Inflammatory macrophage (primary cell): ENCODE results near the gene PNLDC1.

ENCODE experiments used
- DNase-seq, 2 donors: peaks; one replicate each; pipeline ENCODE4 v3.0.0-alpha.2; 2020 to 2022
- total RNA-seq, 18 experiments: gene quantifications; one replicate each; lab custom pipeline; 2026; ENCODE audit warnings: mixed read lengths in 6 of 18, inconsistent platforms in 2 of 18; lab: John Stamatoyannopoulos, UW

PNLDC1 gene
- total RNA-seq = 0 to 2.1 (median 0.09) reads per million in 18 experiments

- no peak for DNase-seq
Measured at GRCh38 chr6:159800141-159800865, at the start of gene PNLDC1. Gene PNLDC1, plus strand, starts transcription at chr6:159800276. Its CDS starts 32 bp downstream, at chr6:159800308.

GRCh38 chr6:159751448-159751847 lies 48.6 kb upstream of the PNLDC1 start:
- DNase-seq = no peak

GRCh38 chr6:159753081-159753872 lies 46.8 kb upstream of the PNLDC1 start:
- DNase-seq = no peak

- no peak for DNase-seq
Measured at GRCh38 chr6:159754401-159754800, 45.7 kb upstream of the PNLDC1 start.

- no peak for DNase-seq
Measured at GRCh38 chr6:159754959-159755914, 44.8 kb upstream of the PNLDC1 start.

- DNase-seq = no peak
Measured at GRCh38 chr6:159756508-159756907, 43.6 kb upstream of the PNLDC1 start.

- no peak for DNase-seq
Measured at GRCh38 chr6:159758031-159759001, 41.8 kb upstream of the PNLDC1 start.

- no peak for DNase-seq
Measured at GRCh38 chr6:159759645-159760044, 40.4 kb upstream of the PNLDC1 start.

- DNase-seq = no peak
Measured at GRCh38 chr6:159760602-159761057, 39.4 kb upstream of the PNLDC1 start.

- peak in 1 of 2 donors; percentile 9 for DNase-seq
Measured at GRCh38 chr6:159761129-159761872, 38.8 kb upstream of the PNLDC1 start.

GRCh38 chr6:159761873-159762680 lies 38.0 kb upstream of the PNLDC1 start, which contains the start of gene ACAT2:
Gene ACAT2, plus strand, starts transcription at chr6:159762045. Its CDS starts 43 bp downstream, at chr6:159762088.
- DNase-seq = peak; percentile 95 to 96

GRCh38 chr6:159762681-159763293 lies 37.3 kb upstream of the PNLDC1 start:
- DNase-seq = peak; percentile 62 to 89

- DNase-seq = peak in 1 of 2 donors; percentile 24
Measured at GRCh38 chr6:159766906-159767305, 33.2 kb upstream of the PNLDC1 start.

- no peak for DNase-seq
Measured at GRCh38 chr6:159769470-159769869, 30.6 kb upstream of the PNLDC1 start.

- DNase-seq = no peak
Measured at GRCh38 chr6:159772196-159772595, 27.9 kb upstream of the PNLDC1 start.

GRCh38 chr6:159777240-159777904 lies 22.7 kb upstream of the PNLDC1 start:
- no peak for DNase-seq

GRCh38 chr6:159778131-159778530 lies 21.9 kb upstream of the PNLDC1 start:
- no peak for DNase-seq

- DNase-seq = no peak
Measured at GRCh38 chr6:159778542-159779103, 21.5 kb upstream of the PNLDC1 start.
